ENCODE results near the gene EXO1. TPM values are rescaled to one million over a fixed set of nuclear protein-coding genes. Genes with fewer than 3 reads are reported as not detected.

Gene EXO1
- total RNA-seq, 6 experiments from 2014 or later: 0.29 to 1.7 (median 0.62) TPM; not detected in 1

DNA sequence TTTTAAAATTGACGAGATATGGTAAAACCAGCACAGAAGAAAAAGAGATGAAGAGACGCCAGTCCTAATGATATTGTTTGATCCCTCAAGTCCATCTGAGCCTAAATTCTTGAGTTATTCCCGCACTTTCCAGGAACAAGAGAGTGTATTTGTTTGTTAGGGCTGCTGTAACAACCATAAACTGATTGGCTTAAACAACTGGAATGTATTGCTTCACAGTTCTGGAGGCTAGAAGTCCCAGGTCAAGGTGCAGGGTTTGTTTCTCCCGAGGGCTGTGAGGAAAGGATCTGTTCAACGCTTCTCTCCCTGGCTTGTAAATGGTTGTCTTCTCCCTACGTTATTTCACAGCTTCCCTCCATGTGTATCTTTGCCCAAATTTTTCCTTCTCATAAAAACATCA lies 7.8 kb upstream of the EXO1 start:
- Histone ChIP-seq H3K27me3 (no peaks in the 10 kb centered on the region), H3K4me3 (no peak overlapping the region), H3K27ac (no peak overlapping the region), H3K36me3 (no peaks in the 10 kb centered on the region), H3K9me3 (no peaks in the 10 kb centered on the region), H3K4me1 (no peaks in the 10 kb centered on the region)
- TF ChIP-seq POLR2A (IDR thresholded peaks at IDR 0.05): no peak
- ATAC-seq: peak in 3 of 4 donors; percentile 25 to 44 (median 34)
- 66% methylated on average over 6 of the region's 6 CpGs for WGBS (ENCODE audit: insufficient coverage, low coverage, low lambda C conversion rate, missing lambda C conversion rate)
- intact Hi-C loops (cut with DNase I): no loop called here
- DNase-seq: no peak

DNA sequence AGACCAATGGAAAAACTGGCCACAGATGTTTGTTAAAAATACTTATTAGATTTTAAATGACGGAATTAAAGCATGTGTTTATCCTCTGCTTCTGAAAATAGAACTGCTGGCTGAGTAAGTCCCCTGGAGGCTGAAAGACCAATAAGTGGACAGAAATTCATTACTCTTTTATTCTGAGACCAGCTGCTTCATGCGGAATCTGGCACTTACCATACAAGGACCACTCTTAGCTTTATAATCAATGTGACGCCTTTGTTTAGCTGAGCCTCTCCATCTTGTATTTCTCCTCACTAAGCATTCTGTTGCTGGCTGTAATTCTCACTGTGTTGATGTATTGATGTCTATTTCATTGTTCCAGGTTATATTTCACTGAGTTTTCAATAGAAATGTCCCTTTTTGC lies 6.3 kb upstream of the EXO1 start:
- no peak for ATAC-seq
- Histone ChIP-seq H3K27ac (no peak overlapping the region), H3K36me3 (no peaks in the 10 kb centered on the region), H3K4me3 (no peak overlapping the region), H3K27me3 (no peaks in the 10 kb centered on the region), H3K4me1 (no peaks in the 10 kb centered on the region), H3K9me3 (no peaks in the 10 kb centered on the region)
- DNase-seq: no peak
- intact Hi-C loops (cut with DNase I): no loop called here
- 84% methylated on average over 3 of the region's 3 CpGs for WGBS (ENCODE audit: insufficient coverage, low coverage, low lambda C conversion rate, missing lambda C conversion rate)
- TF ChIP-seq CTCF (IDR thresholded peaks at IDR 0.05) (no peak), POLR2A (IDR thresholded peaks at IDR 0.05) (no peak)

DNA sequence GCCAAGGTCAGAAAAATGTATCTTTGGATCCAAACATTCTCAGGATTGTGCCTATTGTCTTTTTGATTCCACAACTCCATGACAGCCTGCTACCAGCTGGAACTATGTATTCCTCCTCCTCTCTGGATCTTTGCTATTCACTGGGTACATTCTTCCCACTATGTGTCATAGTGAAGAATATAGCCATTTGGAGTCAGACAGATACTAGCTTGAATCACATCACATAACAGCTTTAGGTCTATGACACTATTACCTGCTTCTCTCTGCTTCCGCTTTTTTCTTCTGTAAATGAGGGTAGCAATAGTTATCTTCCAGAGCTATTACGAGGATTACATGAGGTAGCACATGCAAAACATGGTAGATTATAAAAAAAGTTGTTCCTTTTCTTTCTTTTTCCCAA lies 5.4 kb upstream of the EXO1 start:
- WGBS (ENCODE audit: insufficient coverage, low coverage, low lambda C conversion rate, missing lambda C conversion rate): 76% methylated on average over 2 of the region's 2 CpGs
- ATAC-seq: no peak
- DNase-seq: no peak
- H3K27me3 ChIP-seq: no peaks in the 10 kb centered on the region
- H3K9me3 ChIP-seq: no peaks in the 10 kb centered on the region
- intact Hi-C loops (cut with DNase I): no loop called here
- no peak overlapping the region for H3K27ac ChIP-seq
- no peak overlapping the region for H3K4me3 ChIP-seq
- TF ChIP-seq POLR2A (IDR thresholded peaks at IDR 0.05) (no peak), CTCF (IDR thresholded peaks at IDR 0.05) (no peak)
- peaks cover 0 to 6% (median 0%) of the 10 kb centered on the region in 4 donors for H3K4me1 ChIP-seq
- H3K36me3 ChIP-seq: no peaks in the 10 kb centered on the region

DNA sequence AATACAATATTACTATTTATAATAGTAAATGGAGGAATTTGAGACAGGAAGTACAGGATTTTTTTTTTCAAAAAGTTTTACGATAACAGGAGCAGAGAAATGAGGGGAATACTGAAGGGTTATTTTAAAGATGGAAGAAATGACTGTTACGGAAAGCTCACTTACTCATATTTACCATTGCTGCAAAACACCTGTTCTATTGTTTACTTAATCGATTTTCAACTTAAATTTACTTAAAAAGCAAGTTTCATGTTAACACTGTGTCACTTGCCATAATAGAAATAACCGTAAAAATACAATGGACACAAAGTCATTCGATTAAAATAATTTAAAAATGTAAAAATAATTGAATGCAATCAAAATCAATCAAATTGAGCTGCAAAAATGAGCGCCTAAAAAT lies 3.4 kb upstream of the EXO1 start:
- DNase-seq: no peak
- Histone ChIP-seq H3K27ac (no peak overlapping the region), H3K36me3 (no peaks in the 10 kb centered on the region), H3K27me3 (no peaks in the 10 kb centered on the region), H3K4me1 (peaks cover 0 to 10% (median 2%) of the 10 kb centered on the region in 4 donors), H3K4me3 (no peak overlapping the region), H3K9me3 (no peaks in the 10 kb centered on the region)
- no peak for ATAC-seq
- intact Hi-C loops (cut with DNase I): no loop called here
- WGBS (ENCODE audit: insufficient coverage, low coverage, low lambda C conversion rate, missing lambda C conversion rate): 61% methylated on average over 6 of the region's 6 CpGs
- TF ChIP-seq POLR2A (IDR thresholded peaks at IDR 0.05) (no peak), CTCF (IDR thresholded peaks at IDR 0.05) (no peak)

DNA sequence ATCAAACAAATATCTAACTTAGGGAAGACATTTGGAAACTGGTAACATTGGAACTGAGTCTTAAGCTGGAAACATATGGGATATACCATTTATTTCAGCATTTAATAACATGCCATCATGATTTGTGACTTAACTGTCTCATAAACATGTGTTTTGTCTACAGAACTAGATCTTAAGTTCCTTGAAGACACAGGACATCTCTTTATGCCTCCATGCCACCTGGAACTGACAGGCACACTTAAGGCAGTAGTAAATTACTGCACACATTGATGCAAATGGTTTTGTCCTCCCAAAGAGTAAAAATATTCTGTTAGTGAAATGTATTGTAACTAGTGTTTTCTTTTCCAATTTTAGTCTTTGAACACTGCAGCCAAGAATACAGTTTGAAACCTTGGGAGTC lies 1.6 kb upstream of the EXO1 start:
- no peak overlapping the region for H3K4me3 ChIP-seq
- no peaks in the 10 kb centered on the region for H3K36me3 ChIP-seq
- H3K27ac ChIP-seq: no peak overlapping the region
- no peak for DNase-seq
- intact Hi-C loops (cut with DNase I): no loop called here
- ATAC-seq: no peak
- TF ChIP-seq CTCF (IDR thresholded peaks at IDR 0.05) (no peak), POLR2A (IDR thresholded peaks at IDR 0.05) (no peak)
- peaks cover 0 to 10% (median 2%) of the 10 kb centered on the region in 4 donors for H3K4me1 ChIP-seq
- no peaks in the 10 kb centered on the region for H3K27me3 ChIP-seq
- no peaks in the 10 kb centered on the region for H3K9me3 ChIP-seq

Measured in right lobe of liver (tissue), 6 donors.